Thyroid gland (tissue), 4 donors: ENCODE measurements around the gene LRTM1. TPM values are rescaled to one million over a fixed set of nuclear protein-coding genes. Genes with fewer than 3 reads are reported as not detected.

Experiments used
- DNase-seq, 2 donors: peaks; one replicate each; pipeline ENCODE4 v3.0.0-alpha.2; 2019
- H3K27ac ChIP-seq, 3 donors: fragments of 200-600 bp; sonication (generic); 1 replicate in 2 of 3; 2 replicates in 1 of 3; pipeline ENCODE4 v1.5.1; 2016 to 2019; ENCODE audit warnings: mild to moderate bottlenecking in 1 of 3, moderate library complexity in 1 of 3
- H3K27me3 ChIP-seq: fragments of 200-600 bp; sonication (generic); one replicate; pipeline ENCODE4 v1.5.1; 2019
- H3K36me3 ChIP-seq, 2 donors: fragments of 200-600 bp; sonication (generic); one replicate each; pipeline ENCODE4 v1.5.1; 2016 to 2019
- H3K4me1 ChIP-seq, 2 donors: fragments of 200-600 bp; sonication (generic); one replicate each; pipeline ENCODE4 v1.5.1; 2017 to 2019
- H3K4me3 ChIP-seq, 3 donors: fragments of 200-600 bp; sonication (generic); replicated peaks in 1 of 3; 1 replicate in 2 of 3; 2 replicates in 1 of 3; pipeline ENCODE4 v1.5.1; 2016; ENCODE audit warnings: mild to moderate bottlenecking in 1 of 3
- H3K9me3 ChIP-seq: fragments of 200-600 bp; sonication (generic); one replicate; pipeline ENCODE4 v1.5.1; 2017
- CTCF ChIP-seq, 6 experiments: fragments of 200-600 bp in 3 of 6; fragments of 450-650 bp in 3 of 6; sonication (generic) in 3 of 6; IDR thresholded peaks; one replicate each; pipeline ENCODE4 v1.5.1; 2016 to 2019; ENCODE audit warnings: antibody characterized with exemption in 6 of 6, mild to moderate bottlenecking in 2 of 6, inconsistent platforms in 1 of 6, moderate library complexity in 1 of 6
- POLR2A ChIP-seq, 2 donors: fragments of 450-650 bp; IDR thresholded peaks; one replicate each; pipeline ENCODE4 v1.6.1; 2017; ENCODE audit warnings: antibody characterized with exemption in 2 of 2, mild to moderate bottlenecking in 2 of 2, moderate library complexity in 1 of 2
- WGBS, 2 donors: methylation state at CpG; one replicate each; pipeline ENCODE4 v1.1.5; 2017; 5-methylcytosine and 5-hydroxymethylcytosine counted together
- intact Hi-C: fragments of 100-400 bp; cut with DNase I; formaldehyde crosslinking; loops from one replicate; pipeline ENCODE4 v1.15.1; 2023
- total RNA-seq, 4 donors: library from RNA; depleted of rRNA; stranded (reverse); fragments of >200 nt; gene quantifications; one replicate each; pipeline ENCODE4 v1.2.3, GENCODE V29; 2016

The LRTM1 gene
- not detected for total RNA-seq

- H3K27ac ChIP-seq, result no peak within 1 kb of the TSS
- H3K36me3 ChIP-seq, result no peaks in the 10 kb centered on the region
- H3K27me3 ChIP-seq, result no peaks in the 10 kb centered on the region
- no peaks in the 10 kb centered on the region for H3K4me1 ChIP-seq
- no peak for DNase-seq
- intact Hi-C loops, result no loop called here
- H3K4me3 ChIP-seq, result no peak within 1 kb of the TSS
- no peaks in the 10 kb centered on the region for H3K9me3 ChIP-seq
- TF ChIP-seq CTCF (IDR thresholded peaks at IDR 0.05), result no peak
- no peak for TF ChIP-seq POLR2A (IDR thresholded peaks at IDR 0.05)
- WGBS, 2 donors, result 87 to 90% methylated on average over 14 of the region's 14 CpGs
Measured at GRCh38 chr3:54928046-54928770, at the start of gene LRTM1. Gene LRTM1 (minus strand): TSS chr3:54928059. CDS start chr3:54927911, 148 bp downstream.

GRCh38 chr3:54977439-54977838, 49.6 kb upstream of the LRTM1 start:
- TF ChIP-seq CTCF (IDR thresholded peaks at IDR 0.05), result no peak
- TF ChIP-seq POLR2A (IDR thresholded peaks at IDR 0.05), result no peak
- H3K9me3 ChIP-seq, result no peaks in the 10 kb centered on the region
- WGBS, 2 donors, result 97 to 100% methylated on average over 1 of the region's 1 CpG
- intact Hi-C loops, result no loop called here
- H3K27ac ChIP-seq, result no peak overlapping the region
- no peaks in the 10 kb centered on the region for H3K4me1 ChIP-seq
- no peak for DNase-seq
- no peaks in the 10 kb centered on the region for H3K27me3 ChIP-seq
- no peak overlapping the region for H3K4me3 ChIP-seq
- no peaks in the 10 kb centered on the region for H3K36me3 ChIP-seq

- Histone ChIP-seq H3K4me1 (no peaks in the 10 kb centered on the region), H3K27me3 (no peaks in the 10 kb centered on the region), H3K9me3 (no peaks in the 10 kb centered on the region), H3K27ac (no peak overlapping the region), H3K36me3 (no peaks in the 10 kb centered on the region), H3K4me3 (no peak overlapping the region)
- 63 to 64% methylated on average over 1 of the region's 1 CpG for WGBS, 2 donors
- intact Hi-C loops, result no loop called here
- TF ChIP-seq POLR2A (IDR thresholded peaks at IDR 0.05), result no peak
- no peak for TF ChIP-seq CTCF (IDR thresholded peaks at IDR 0.05)
- DNase-seq, result no peak
Measured at GRCh38 chr3:54970895-54971294, 43.0 kb upstream of the LRTM1 start.

- Histone ChIP-seq H3K27me3 (no peaks in the 10 kb centered on the region), H3K4me3 (no peak overlapping the region), H3K4me1 (no peaks in the 10 kb centered on the region), H3K9me3 (no peaks in the 10 kb centered on the region), H3K27ac (no peak overlapping the region), H3K36me3 (no peaks in the 10 kb centered on the region)
- 97 to 98% methylated on average over 3 of the region's 3 CpGs for WGBS, 2 donors
- no peak for DNase-seq
- intact Hi-C loops, result no loop called here
- no peak for TF ChIP-seq CTCF (IDR thresholded peaks at IDR 0.05)
- no peak for TF ChIP-seq POLR2A (IDR thresholded peaks at IDR 0.05)
Measured at GRCh38 chr3:54969652-54970051, 41.8 kb upstream of the LRTM1 start.

GRCh38 chr3:54968546-54969172, 40.8 kb upstream of the LRTM1 start:
- H3K36me3 ChIP-seq, result no peaks in the 10 kb centered on the region
- no peak overlapping the region for H3K4me3 ChIP-seq
- H3K9me3 ChIP-seq, result no peaks in the 10 kb centered on the region
- no peak for DNase-seq
- intact Hi-C loops, result no loop called here
- no peaks in the 10 kb centered on the region for H3K27me3 ChIP-seq
- TF ChIP-seq POLR2A (IDR thresholded peaks at IDR 0.05), result no peak
- no peak for TF ChIP-seq CTCF (IDR thresholded peaks at IDR 0.05)
- H3K27ac ChIP-seq, result no peak overlapping the region
- H3K4me1 ChIP-seq, result no peaks in the 10 kb centered on the region
- 75 to 77% methylated on average over 5 of the region's 5 CpGs for WGBS, 2 donors
